GM23338 (cell line): ENCODE measurements around the gene DOCK6. TPM values are rescaled to one million over a fixed set of nuclear protein-coding genes. Genes with fewer than 3 reads are reported as not detected.

Experiments used
- ATAC-seq: fragments of 200-7000 bp; cut with Tn5 transposase; 3 replicates; pipeline ENCODE4 v1.9.1; 2020
- DNase-seq: peaks from one replicate; pipeline ENCODE4 v3.0.0-alpha.2; 2015; ENCODE audit warnings: low spot score
- H2AFZ ChIP-seq: fragments of 200-600 bp; sonication (generic); 2 replicates; pipeline ENCODE4 v1.8.0; 2016; ENCODE audit warnings: antibody characterized with exemption, mild to moderate bottlenecking, moderate library complexity
- H3F3A ChIP-seq: fragments of 200-600 bp; sonication (generic); replicated peaks from 2 replicates; pipeline ENCODE4 v1.8.0; 2017; ENCODE audit warnings: antibody characterized with exemption, mixed run types, low read depth
- H3K27ac ChIP-seq: fragments of 200-600 bp; sonication (generic); 2 replicates; pipeline ENCODE4 v1.6.1; 2016; ENCODE audit warnings: low read depth
- H3K27me3 ChIP-seq: fragments of 200-600 bp; sonication (generic); 2 replicates; pipeline ENCODE4 v1.8.0; 2016; ENCODE audit warnings: mild to moderate bottlenecking, mixed run types, moderate library complexity; ENCODE audit not compliant: insufficient read depth
- H3K36me3 ChIP-seq: fragments of 200-600 bp; sonication (generic); 2 replicates; pipeline ENCODE4 v1.8.0; 2016; ENCODE audit warnings: mild to moderate bottlenecking; ENCODE audit not compliant: insufficient read depth
- H3K4me1 ChIP-seq: fragments of 200-600 bp; sonication (generic); 2 replicates; pipeline ENCODE4 v1.8.0; 2016; ENCODE audit warnings: mild to moderate bottlenecking, moderate library complexity; ENCODE audit not compliant: insufficient read depth
- H3K4me2 ChIP-seq: fragments of 200-600 bp; sonication (generic); 2 replicates; pipeline ENCODE4 v1.7.1; 2017; ENCODE audit warnings: mixed run types
- H3K4me3 ChIP-seq: fragments of 200-600 bp; sonication (generic); 2 replicates; pipeline ENCODE4 v1.6.1; 2016; ENCODE audit warnings: mixed run types
- H3K79me2 ChIP-seq: fragments of 200-600 bp; sonication (generic); replicated peaks from 2 replicates; pipeline ENCODE4 v1.8.0; 2017; ENCODE audit warnings: mild to moderate bottlenecking; ENCODE audit not compliant: insufficient read depth
- H3K9me2 ChIP-seq: fragments of 200-600 bp; sonication (generic); 2 replicates; pipeline ENCODE4 v1.8.0; 2017; ENCODE audit not compliant: insufficient read depth
- H4K20me1 ChIP-seq: fragments of 200-600 bp; sonication (generic); replicated peaks from 2 replicates; pipeline ENCODE4 v1.8.0; 2017; ENCODE audit warnings: mild to moderate bottlenecking; ENCODE audit not compliant: insufficient read depth
- H3K27ac Mint-ChIP-seq: 2 replicates; pipeline ENCODE4 v1.8.0; 2020; ENCODE audit warnings: inconsistent platforms, mild to moderate bottlenecking, moderate library complexity, mixed read lengths
- H3K27me3 Mint-ChIP-seq: 3 replicates; pipeline ENCODE4 v1.8.0; 2022; ENCODE audit warnings: low read depth, mild to moderate bottlenecking, moderate library complexity, mixed read lengths, inconsistent platforms; ENCODE audit not compliant: insufficient read depth, poor library complexity
- H3K36me3 Mint-ChIP-seq: 3 replicates; pipeline ENCODE4 v1.8.0; 2021; ENCODE audit warnings: low read depth, mild to moderate bottlenecking, inconsistent platforms, moderate library complexity, mixed read lengths
- H3K4me1 Mint-ChIP-seq: 3 replicates; pipeline ENCODE4 v1.8.0; 2020; ENCODE audit warnings: mild to moderate bottlenecking, inconsistent platforms, mixed read lengths
- H3K4me3 Mint-ChIP-seq: 3 replicates; pipeline ENCODE4 v1.8.0; 2021; ENCODE audit warnings: moderate library complexity, mild to moderate bottlenecking, inconsistent platforms, mixed read lengths
- H3K9me3 Mint-ChIP-seq: 3 replicates; pipeline ENCODE4 v1.8.0; 2020; ENCODE audit warnings: moderate library complexity, mild to moderate bottlenecking, inconsistent platforms, mixed read lengths
- CTCF ChIP-seq, 2 experiments: fragments of 200-600 bp in 1 of 2; sonication (generic) in 1 of 2; conservative IDR thresholded peaks; 2 replicates each; pipeline versions ENCODE4 v1.5.1 to v1.6.1; 2016 to 2017; ENCODE audit warnings: antibody characterized with exemption in 2 of 2, low read depth in 2 of 2, mild to moderate bottlenecking in 2 of 2, moderate library complexity in 1 of 2
- ETS1 ChIP-seq: IDR thresholded peaks from 2 replicates; pipeline ENCODE4 v1.6.1; 2016; ENCODE audit warnings: antibody characterized with exemption
- EZH2 ChIP-seq: fragments of 200-600 bp; sonication (generic); IDR thresholded peaks from one replicate; pipeline ENCODE4 v1.8.0; 2017; ENCODE audit warnings: antibody characterized with exemption, mild to moderate bottlenecking, low read depth; ENCODE audit not compliant: unreplicated experiment
- EZH2phosphoT487 ChIP-seq: fragments of 200-600 bp; sonication (generic); IDR thresholded peaks from one replicate; pipeline ENCODE4 v1.8.1; 2018; ENCODE audit warnings: antibody characterized with exemption; ENCODE audit not compliant: unreplicated experiment
- JUNB ChIP-seq: IDR thresholded peaks from one replicate; pipeline ENCODE4 v1.6.1; 2016; ENCODE audit warnings: antibody characterized with exemption; ENCODE audit not compliant: unreplicated experiment
- NANOG ChIP-seq: IDR thresholded peaks from 2 replicates; pipeline ENCODE4 v1.6.1; 2016; ENCODE audit warnings: antibody characterized with exemption, borderline replicate concordance
- REST ChIP-seq: IDR thresholded peaks from one replicate; pipeline ENCODE4 v1.6.1; 2018; ENCODE audit warnings: antibody characterized with exemption; ENCODE audit not compliant: unreplicated experiment
- ZNF114 ChIP-seq: fragments of 250-450 bp; sonication (Bioruptor Pico); IDR thresholded peaks from 2 replicates; pipeline ENCODE4 v1.5.0; 2020; ENCODE audit warnings: mild to moderate bottlenecking, moderate library complexity
- ZNF331 ChIP-seq: fragments of 250-450 bp; sonication (Bioruptor Pico); IDR thresholded peaks from 2 replicates; pipeline ENCODE4 v1.5.0; 2020; ENCODE audit warnings: low read depth, mild to moderate bottlenecking, moderate library complexity
- polyA plus RNA-seq: library from polyadenylated mRNA; unstranded; fragments of >200 nt; fragmentation: Nextera tagmentation; extraction: Ambion mirVana; gene quantifications from 2 replicates; pipeline ENCODE4 v1.2.1, GENCODE V29; 2016
- total RNA-seq: library from RNA; depleted of rRNA; stranded (reverse); fragments of >200 nt; shearing (Covaris generic); gene quantifications from 2 replicates; pipeline ENCODE4 v1.2.3, GENCODE V29; 2014

Gene DOCK6
- total and polyA plus RNA-seq, 2 experiments from 2014 or later, result 34.6 to 49.0 TPM

GRCh38 chr19:11291415-11291814 lies 29.1 kb upstream of the DOCK6 start:
- H3K4me2 ChIP-seq, result no peak overlapping the region
- H3K36me3 ChIP-seq, result no peaks in the 10 kb centered on the region
- DNase-seq, result no peak
- H3F3A ChIP-seq, result no peaks in the 10 kb centered on the region
- Mint-ChIP-seq H3K36me3 (no peaks in the 10 kb centered on the region), H3K9me3 (no peaks in the 10 kb centered on the region; the same call in 2 of the 3 replicates), H3K4me3 (no peak overlapping the region), H3K27me3 (peaks cover 8% of the 10 kb centered on the region), H3K4me1 (peaks cover 6% of the 10 kb centered on the region; the same call in 2 of the 3 replicates), H3K27ac (no peak overlapping the region)
- no peaks in the 10 kb centered on the region for H3K27me3 ChIP-seq
- no peak overlapping the region for H3K4me3 ChIP-seq
- peaks cover 6% of the 10 kb centered on the region for H3K4me1 ChIP-seq
- H4K20me1 ChIP-seq, result no peaks in the 10 kb centered on the region
- ATAC-seq, result no peak
- TF ChIP-seq ZNF331 (CRISPR knock-in tag) (no peak), CTCF (conservative IDR thresholded peaks at IDR 0.05; ENCODE audit: low read depth in 2 of 2) (no peak), EZH2phosphoT487 (no peak), ZNF114 (no peak), ETS1 (no peak), EZH2 (no peak)
- no peaks in the 10 kb centered on the region for H3K9me2 ChIP-seq
- 0 out of 2 replicates have a peak overlapping the region, but pooled peaks have one; percentile 18 for H2AFZ ChIP-seq
- H3K27ac ChIP-seq, result no peak overlapping the region
- no peaks in the 10 kb centered on the region for H3K79me2 ChIP-seq

DNA sequence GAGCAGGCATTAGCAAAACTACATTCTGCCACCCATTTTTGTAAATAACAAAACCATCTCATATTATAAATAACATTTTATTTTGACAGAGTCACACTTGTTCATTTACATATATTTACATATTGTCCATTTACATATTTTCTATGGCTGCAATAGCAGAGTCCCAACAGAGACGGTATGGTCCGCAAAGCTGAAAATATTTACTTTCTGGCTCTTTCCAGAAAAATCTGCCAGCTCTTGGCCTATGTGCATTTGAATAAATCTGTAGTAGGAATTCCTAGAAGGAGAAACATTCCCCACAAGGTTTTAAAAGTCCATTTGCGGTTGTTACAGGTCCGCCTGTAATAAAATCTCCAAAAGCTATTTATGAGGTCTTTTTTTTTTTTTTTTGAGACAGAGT lies 27.9 kb upstream of the DOCK6 start:
- Histone ChIP-seq H4K20me1 (no peaks in the 10 kb centered on the region), H3K36me3 (no peaks in the 10 kb centered on the region), H3K27me3 (no peaks in the 10 kb centered on the region), H3K4me3 (no peak overlapping the region), H3K27ac (no peak overlapping the region), H2AFZ (no peak overlapping the region), H3K79me2 (no peaks in the 10 kb centered on the region), H3K4me2 (no peak overlapping the region), H3K4me1 (peaks cover 6% of the 10 kb centered on the region), H3K9me2 (no peaks in the 10 kb centered on the region), H3F3A (no peaks in the 10 kb centered on the region)
- Mint-ChIP-seq H3K4me1 (peaks cover 4% of the 10 kb centered on the region; the same call in 2 of the 3 replicates), H3K27ac (no peak overlapping the region), H3K27me3 (peaks cover 9% of the 10 kb centered on the region), H3K4me3 (no peak overlapping the region), H3K9me3 (no peaks in the 10 kb centered on the region; the same call in 2 of the 3 replicates), H3K36me3 (no peaks in the 10 kb centered on the region)
- ATAC-seq (no peak), DNase-seq (no peak)
- TF ChIP-seq ETS1 (no peak), CTCF (conservative IDR thresholded peaks at IDR 0.05; ENCODE audit: low read depth in 2 of 2) (no peak), NANOG (no peak), ZNF114 (no peak), REST (no peak), ZNF331 (CRISPR knock-in tag) (no peak), EZH2phosphoT487 (no peak), JUNB (no peak)
